Neural crest cell (in vitro differentiated cells): ENCODE measurements around the gene RNF26. TPM values are rescaled to one million over a fixed set of nuclear protein-coding genes. Genes with fewer than 3 reads are reported as not detected.
A peak's percentile ranks its signal among the peaks of the same experiment; 100 is the strongest.

Source experiments
- DNase-seq: peaks from one replicate; pipeline ENCODE4 v3.0.0; 2021; ENCODE audit warnings: low read depth, mixed read lengths, low spot score
- H3K27ac Mint-ChIP-seq: one replicate; pipeline ENCODE4 v1.8.0; 2021; ENCODE audit warnings: mild to moderate bottlenecking, mixed read lengths; ENCODE audit not compliant: unreplicated experiment
- H3K27me3 Mint-ChIP-seq: 2 replicates; pipeline ENCODE4 v1.8.0; 2021; ENCODE audit warnings: low read depth, mild to moderate bottlenecking, mixed read lengths
- H3K36me3 Mint-ChIP-seq: 2 replicates; pipeline ENCODE4 v1.8.0; 2021; ENCODE audit warnings: low read depth, mild to moderate bottlenecking, mixed read lengths
- H3K4me1 Mint-ChIP-seq: 2 replicates; pipeline ENCODE4 v1.8.0; 2021; ENCODE audit warnings: mixed read lengths
- H3K4me3 Mint-ChIP-seq: one replicate; pipeline ENCODE4 v1.8.0; 2021; ENCODE audit warnings: mild to moderate bottlenecking, mixed read lengths
- H3K9me3 Mint-ChIP-seq: 2 replicates; pipeline ENCODE4 v1.8.0; 2021; ENCODE audit warnings: mixed read lengths
- CTCF ChIP-seq: fragments of 200-600 bp; sonication (generic); conservative IDR thresholded peaks from 2 replicates; pipeline ENCODE4 v1.5.0; 2021; ENCODE audit warnings: antibody characterized with exemption, mild to moderate bottlenecking
- total RNA-seq: library from RNA; stranded (reverse); gene quantifications from 2 replicates; pipeline ENCODE4 v1.2.1, GENCODE V29; 2021

The RNF26 gene
- total RNA-seq, 1 donor from 2014 or later = 47.9 TPM

- H3K27me3 Mint-ChIP-seq = peaks cover 31% of the 10 kb centered on the region
- H3K36me3 Mint-ChIP-seq = no peaks in the 10 kb centered on the region
- no peak overlapping the region for H3K27ac Mint-ChIP-seq
- H3K4me1 Mint-ChIP-seq = peaks cover 41% of the 10 kb centered on the region
- H3K4me3 Mint-ChIP-seq = no peak overlapping the region
- H3K9me3 Mint-ChIP-seq = no peaks in the 10 kb centered on the region
- TF ChIP-seq CTCF = no peak
- no peak for DNase-seq
Observed at GRCh38 chr11:119368121-119369034, 34.1 kb downstream of the RNF26 start.

DNA sequence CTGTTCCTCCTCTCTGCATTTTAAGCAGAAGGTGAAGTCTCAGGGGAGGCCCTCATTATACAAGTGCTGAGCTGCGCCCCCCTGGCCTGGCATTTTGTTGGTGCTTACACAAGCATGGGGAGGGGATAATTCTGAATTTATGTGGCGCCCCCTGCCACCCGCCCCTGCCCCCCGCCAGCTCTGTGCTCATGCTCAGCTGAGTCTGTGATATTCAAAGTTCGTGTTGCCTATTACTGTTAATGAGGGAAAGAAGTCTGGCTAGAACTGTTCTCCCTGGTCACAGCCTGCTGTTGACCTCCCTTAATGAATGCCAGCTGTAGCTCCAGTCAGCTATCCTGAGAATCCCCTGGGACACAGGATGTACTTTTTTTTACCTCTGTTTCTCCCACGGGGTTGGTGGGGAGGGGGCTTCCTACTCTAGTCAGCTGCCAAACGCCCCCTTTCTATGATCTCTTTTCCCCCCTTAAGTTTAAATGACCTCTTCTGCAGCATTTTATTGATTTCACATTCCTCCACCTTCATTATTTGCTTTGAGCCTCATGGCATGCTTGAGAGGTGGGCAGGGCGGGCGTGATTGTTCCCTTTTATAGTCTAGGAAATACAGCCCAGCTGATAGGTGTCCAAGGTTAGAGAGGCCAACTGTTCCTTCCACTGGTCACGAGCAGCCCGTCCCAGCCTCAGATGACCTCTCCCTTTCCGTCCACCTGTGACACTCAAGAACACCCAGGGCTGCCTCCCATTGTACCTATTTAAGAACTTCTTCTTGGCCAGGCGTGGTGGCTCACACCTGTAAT is 35.0 kb downstream of the RNF26 start:
- no peak for TF ChIP-seq CTCF
- H3K9me3 Mint-ChIP-seq = no peaks in the 10 kb centered on the region
- peaks cover 47% of the 10 kb centered on the region for H3K4me1 Mint-ChIP-seq
- H3K36me3 Mint-ChIP-seq = no peaks in the 10 kb centered on the region
- no peak overlapping the region for H3K27ac Mint-ChIP-seq
- H3K4me3 Mint-ChIP-seq = no peak overlapping the region
- H3K27me3 Mint-ChIP-seq = peaks cover 30% of the 10 kb centered on the region
- DNase-seq = no peak

- H3K9me3 Mint-ChIP-seq = no peaks in the 10 kb centered on the region
- H3K36me3 Mint-ChIP-seq = no peaks in the 10 kb centered on the region
- H3K4me1 Mint-ChIP-seq = peaks cover 49% of the 10 kb centered on the region
- no peak overlapping the region for H3K4me3 Mint-ChIP-seq
- no peak overlapping the region for H3K27ac Mint-ChIP-seq
- no peak for TF ChIP-seq CTCF
- DNase-seq = no peak
- H3K27me3 Mint-ChIP-seq = peaks cover 18% of the 10 kb centered on the region
Observed at GRCh38 chr11:119370486-119371046, 36.2 kb downstream of the RNF26 start.

GRCh38 chr11:119371067-119371601 is 36.8 kb downstream of the RNF26 start:
- H3K4me1 Mint-ChIP-seq = peaks cover 54% of the 10 kb centered on the region
- H3K4me3 Mint-ChIP-seq = no peak overlapping the region
- H3K9me3 Mint-ChIP-seq = no peaks in the 10 kb centered on the region
- H3K36me3 Mint-ChIP-seq = no peaks in the 10 kb centered on the region
- no peak for TF ChIP-seq CTCF
- H3K27me3 Mint-ChIP-seq = peaks cover 13% of the 10 kb centered on the region
- peak overlapping the region; percentile 72 for H3K27ac Mint-ChIP-seq
- DNase-seq = no peak

GRCh38 chr11:119371778-119372182 is 37.5 kb downstream of the RNF26 start:
- Mint-ChIP-seq H3K4me1 (peaks cover 60% of the 10 kb centered on the region), H3K27ac (no peak overlapping the region), H3K36me3 (no peaks in the 10 kb centered on the region), H3K27me3 (peaks cover 8% of the 10 kb centered on the region), H3K9me3 (no peaks in the 10 kb centered on the region), H3K4me3 (peak overlapping the region; percentile 2)
- no peak for TF ChIP-seq CTCF
- no peak for DNase-seq
